GM12801 (cell line): ENCODE results near the gene EFCAB13.

Experiments
- CTCF ChIP-seq: IDR thresholded peaks from one replicate; pipeline ENCODE4 v1.5.1; 2011; ENCODE audit warnings: control low read depth; ENCODE audit not compliant: insufficient read length; ENCODE audit errors: extremely low read depth

EFCAB13 gene

DNA sequence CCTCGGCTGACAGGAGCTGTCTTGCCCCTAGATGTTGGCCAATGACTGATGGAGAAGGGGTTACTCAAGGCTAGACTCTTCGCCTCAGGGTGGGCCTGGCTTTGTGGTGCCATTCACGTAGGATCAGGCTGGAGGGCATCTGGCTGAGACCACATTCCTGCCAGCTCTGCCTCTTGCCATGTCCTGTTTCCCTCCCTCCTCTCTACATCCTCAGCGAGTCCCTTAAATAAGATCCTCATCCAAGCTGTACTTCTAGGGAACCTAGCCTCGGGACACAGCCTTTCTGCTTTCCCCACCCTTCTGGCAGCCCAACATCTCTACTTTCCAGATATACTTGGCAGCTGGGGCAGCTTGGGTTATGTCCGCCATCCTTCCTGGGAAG lies 27.9 kb upstream of the EFCAB13 start:
- no peak for TF ChIP-seq CTCF

GRCh38 chr17:47297661-47298400 lies 25.9 kb upstream of the EFCAB13 start:
- TF ChIP-seq CTCF, result no peak

GRCh38 chr17:47298712-47299111 lies 25.0 kb upstream of the EFCAB13 start:
- TF ChIP-seq CTCF, result no peak

DNA sequence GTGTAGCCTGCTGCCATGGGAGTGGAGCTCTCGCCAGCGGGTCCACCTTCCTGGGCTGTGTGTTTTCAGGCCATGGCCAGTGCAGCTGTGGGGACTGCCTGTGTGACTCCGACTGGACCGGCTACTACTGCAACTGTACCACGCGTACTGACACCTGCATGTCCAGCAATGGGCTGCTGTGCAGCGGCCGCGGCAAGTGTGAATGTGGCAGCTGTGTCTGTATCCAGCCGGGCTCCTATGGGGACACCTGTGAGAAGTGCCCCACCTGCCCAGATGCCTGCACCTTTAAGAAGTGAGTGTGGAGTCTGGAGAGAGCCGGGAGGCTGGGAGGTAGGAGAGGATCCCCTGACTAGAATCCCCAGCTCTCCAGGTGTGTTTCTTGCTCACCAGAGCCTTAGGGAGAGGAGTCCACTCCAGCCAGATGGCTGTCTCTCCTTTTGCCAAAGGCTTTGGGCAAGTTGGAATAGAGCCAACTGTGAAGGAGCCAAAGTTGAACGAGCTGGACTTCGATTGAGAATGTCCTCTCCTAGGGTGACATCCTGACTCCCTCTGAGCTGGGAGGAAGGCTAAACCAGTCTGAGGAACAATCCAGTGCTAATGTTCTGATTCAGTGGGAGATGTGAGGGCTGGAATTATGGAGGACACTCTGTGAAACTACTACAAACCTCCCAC lies 24.4 kb upstream of the EFCAB13 start:
- no peak for TF ChIP-seq CTCF

DNA sequence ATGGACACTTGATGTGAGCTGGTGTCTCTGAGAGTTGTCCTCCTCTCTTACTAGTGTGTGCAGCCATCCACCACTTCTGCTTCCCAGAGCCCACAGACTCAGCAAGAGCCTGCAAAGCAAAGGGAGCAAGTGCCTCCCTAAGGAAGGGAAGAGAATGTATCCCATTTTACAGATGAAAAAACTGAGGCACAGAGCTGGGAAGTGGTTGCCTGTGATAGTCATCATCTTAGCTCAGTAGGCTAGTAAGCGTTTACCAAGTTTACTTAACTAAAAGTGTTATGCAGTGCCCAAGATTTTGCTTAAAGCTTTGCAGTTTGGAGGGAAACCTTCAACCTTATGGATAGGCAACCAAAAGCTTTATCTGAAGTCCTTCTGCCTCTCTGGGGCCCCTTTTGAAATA lies 23.0 kb upstream of the EFCAB13 start:
- TF ChIP-seq CTCF, result no peak

DNA sequence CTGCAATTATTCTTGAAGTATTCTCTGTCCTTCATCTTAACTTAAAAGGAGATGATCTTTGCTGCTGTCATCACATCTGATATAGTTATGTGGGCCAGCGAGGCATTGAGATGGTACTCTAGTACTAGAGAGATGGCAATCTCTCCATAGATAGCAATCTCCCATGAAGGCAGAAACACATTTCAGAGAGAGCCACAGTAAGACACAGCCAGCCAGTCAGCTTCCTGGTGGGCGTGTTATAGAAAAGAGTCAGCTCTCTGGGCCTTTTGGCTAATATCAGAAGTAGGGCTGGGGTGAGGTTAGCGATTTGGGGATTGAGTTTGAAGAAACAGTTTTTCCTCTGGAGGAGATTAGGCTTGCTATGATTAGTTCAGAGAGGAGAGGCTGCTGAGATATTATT lies 22.6 kb upstream of the EFCAB13 start:
- TF ChIP-seq CTCF, result no peak

DNA sequence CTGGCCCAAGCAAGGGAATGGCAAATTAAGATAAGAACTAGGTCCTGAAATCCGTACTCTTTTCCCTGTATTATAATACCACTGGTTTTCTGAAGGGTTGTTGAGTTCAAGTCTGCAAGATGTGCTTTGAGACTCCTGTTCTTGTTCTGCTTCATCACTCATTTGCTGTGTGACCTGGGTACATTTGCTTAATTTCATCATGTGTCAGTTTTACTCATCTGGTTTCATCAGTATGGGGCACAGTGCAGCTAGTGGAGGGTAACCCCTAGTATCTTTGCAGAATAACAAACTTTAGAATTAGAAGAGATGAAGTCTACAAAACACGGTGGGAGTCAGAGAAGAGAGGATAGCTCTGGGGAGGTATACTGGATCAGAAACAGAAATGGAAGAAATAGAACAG lies 21.9 kb upstream of the EFCAB13 start:
- no peak for TF ChIP-seq CTCF
